ENCODE results near the gene IL1RAP.
"Not testable (repeated sequence)": the region's sequence is repeated elsewhere in the genome, so short reads cannot be mapped to it uniquely, and the experiment has no call there.

IL1RAP gene

DNA sequence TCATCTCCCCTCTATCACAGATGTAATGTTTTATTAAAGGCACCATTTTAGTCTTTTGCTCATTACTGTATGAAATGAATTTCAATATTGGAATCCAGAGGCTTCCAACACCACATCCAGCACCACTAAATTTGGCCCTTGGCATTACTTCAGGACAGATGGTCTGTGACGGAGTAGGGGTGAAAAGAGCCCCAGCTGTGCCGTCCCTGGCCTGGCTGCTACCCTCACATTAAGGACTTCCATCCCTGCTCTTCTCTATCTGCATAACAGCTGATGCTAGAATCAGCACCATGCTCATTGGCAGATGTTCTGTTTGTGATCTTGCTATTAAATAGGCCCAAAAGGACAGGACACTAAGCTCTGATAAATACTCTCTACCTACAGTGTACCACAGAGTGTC, 152.9 kb downstream of the IL1RAP start:
- DNase-seq (ENCODE audit: low read depth) = no peak

- DNase-seq (ENCODE audit: low read depth) = no peak
Measured at GRCh38 chr3:190671658-190672057, 157.8 kb downstream of the IL1RAP start.

DNA sequence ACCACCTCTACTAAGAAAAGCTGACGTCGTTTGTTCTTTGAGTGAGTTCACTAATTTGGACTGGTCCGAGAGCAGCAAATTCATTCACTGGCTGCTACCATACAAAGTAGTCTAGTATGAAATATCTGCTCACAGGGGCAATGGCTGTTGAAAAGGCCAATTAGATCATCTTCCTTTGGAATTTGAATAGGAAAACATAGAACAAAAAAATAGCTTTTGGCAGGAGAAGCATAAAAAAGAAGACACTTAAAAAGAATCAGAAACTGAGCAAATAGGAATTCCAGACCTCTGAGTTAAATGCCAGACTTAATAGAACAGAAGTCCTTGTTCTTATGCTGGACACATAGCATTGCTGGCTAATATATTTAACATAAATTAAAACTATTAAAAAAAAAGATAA, 159.3 kb downstream of the IL1RAP start:
- no peak for DNase-seq (ENCODE audit: low read depth)

DNA sequence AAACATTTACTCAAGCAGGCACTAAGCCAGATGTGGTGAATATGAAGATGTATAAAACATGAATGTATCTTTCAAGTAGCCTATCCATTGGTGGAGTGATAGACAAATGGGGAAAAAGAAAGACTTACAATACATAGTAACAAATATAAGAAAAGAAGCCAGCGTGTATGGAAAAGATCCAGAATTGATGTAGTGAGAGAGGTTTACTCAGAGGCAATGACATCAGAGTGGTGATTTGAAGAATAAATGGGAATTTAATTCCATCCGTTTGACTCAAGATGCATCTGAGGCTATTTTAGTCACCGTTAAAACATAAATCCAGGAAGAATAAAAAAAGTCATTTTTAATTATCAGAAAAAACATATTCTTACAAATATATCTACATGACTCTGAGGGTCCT, 162.6 kb downstream of the IL1RAP start:
- no peak for DNase-seq (ENCODE audit: low read depth)

DNA sequence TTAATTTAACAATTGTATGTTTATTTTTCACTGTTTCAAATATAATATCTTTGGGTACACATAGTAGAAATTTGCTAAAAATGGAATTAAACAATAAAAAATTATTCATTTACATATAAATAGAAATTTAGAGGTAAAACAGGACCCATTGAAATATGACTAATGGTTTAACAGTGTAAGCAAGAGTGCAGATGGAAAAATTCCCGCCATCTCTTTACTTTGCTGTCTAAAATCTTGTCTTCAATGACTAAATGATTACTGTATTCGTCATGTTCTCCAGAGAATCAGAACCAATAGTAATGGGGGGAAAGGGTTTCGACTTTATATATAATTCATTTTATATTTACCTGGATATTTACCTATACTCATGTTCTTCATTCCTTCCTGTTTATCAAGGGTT, 163.1 kb downstream of the IL1RAP start:
- DNase-seq (ENCODE audit: low read depth) = no peak

DNA sequence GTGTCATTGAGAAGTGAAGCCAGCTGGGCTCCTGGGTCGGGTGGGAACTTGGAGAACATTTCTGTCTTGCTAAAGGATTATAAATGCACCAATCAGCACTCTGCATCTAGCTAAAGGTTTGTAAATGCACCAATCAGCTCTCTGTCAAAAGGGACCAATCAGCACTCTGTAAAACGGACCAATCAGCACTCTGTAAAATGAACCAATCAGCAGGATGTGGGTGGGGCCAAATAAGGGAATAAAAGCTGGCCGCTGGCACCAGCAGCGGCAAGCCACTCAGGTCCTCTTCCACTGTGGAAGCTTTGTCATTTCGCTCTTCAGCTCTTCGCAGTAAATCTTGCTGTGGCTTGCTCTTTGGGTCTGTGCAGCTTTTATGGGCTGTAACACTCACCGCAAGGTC, 164.0 kb downstream of the IL1RAP start:
- DNase-seq (ENCODE audit: low read depth) = not testable (repeated sequence)

DNA sequence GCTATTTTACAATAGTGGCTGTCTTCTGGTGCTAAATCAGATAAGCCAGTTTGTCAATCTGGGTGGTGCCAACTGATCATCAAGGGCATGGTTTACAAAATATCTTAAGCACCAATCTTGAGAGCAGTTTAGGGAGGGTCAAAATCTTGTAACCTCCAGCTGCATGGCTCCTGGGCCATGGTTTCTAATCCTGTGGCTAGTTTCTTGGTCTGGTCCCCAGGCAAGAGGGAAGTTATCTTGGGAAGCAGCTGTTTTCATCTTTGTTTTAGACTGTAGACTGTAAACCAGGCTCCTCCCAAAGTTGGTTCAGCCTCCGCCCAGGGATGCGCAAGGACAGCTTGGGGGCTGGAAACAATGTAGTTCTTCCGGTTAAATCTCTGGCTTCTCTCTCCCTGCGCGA, 166.8 kb downstream of the IL1RAP start:
- DNase-seq (ENCODE audit: low read depth) = no peak

DNA sequence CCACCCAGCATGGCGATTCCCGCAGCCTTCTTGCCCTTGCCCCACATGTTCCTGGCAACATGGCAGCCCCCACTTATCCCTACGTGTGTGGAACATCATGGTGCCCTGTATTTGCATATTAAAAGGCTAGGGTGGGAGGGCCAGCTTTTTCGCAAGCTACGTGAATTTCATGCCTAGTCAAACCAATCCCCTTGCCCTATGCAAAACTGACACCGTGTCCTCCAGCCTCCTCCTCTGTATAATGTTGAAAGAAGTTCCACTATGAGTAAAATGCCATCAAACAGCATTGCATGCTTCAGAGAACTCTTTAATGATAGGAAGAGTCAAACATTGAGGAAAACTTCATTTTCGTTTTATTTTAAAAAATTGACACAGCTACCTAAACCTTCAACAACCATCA, 170.9 kb downstream of the IL1RAP start:
- DNase-seq (ENCODE audit: low read depth) = no peak

DNA sequence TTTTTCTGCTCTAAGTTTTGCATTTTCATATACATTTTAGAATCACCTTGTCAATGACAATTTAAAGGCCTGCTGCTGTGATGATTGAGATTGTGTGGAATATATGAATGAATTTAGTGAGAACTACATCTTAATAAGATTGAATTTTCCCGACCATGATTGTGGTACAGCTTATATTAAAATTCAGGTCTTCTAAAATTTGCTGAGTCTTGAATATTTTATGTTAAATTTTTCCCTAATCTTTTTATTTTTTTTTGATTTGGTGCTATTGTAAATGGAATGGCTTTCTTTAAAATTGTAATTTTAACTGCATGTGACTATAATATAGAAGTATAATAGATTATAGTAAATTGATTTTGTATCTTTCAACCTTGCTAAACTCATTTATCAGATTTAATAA, 172.1 kb downstream of the IL1RAP start:
- no peak for DNase-seq (ENCODE audit: low read depth)

DNA sequence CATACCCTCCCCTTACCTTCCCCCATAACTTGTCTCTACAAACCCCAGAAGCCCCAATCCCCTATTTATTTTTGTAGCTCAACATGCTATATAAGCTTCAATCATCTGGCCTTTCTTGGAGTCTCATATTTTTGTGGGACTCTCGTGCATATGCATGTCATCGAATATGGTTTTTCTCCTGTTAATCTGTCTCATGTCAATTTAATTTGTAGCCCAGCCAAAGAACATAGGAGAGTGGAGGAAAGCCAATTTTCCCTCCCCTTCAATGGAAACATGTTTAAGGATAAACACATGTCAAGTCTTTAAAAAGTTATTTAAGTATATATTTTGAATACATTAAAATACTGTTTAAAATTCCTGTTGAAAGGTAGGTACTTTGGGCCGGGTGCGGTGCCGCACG, 176.4 kb downstream of the IL1RAP start:
- no peak for DNase-seq (ENCODE audit: low read depth)

- DNase-seq (ENCODE audit: low read depth) = no peak
Measured at GRCh38 chr3:190692256-190692655, 178.4 kb downstream of the IL1RAP start.

DNA sequence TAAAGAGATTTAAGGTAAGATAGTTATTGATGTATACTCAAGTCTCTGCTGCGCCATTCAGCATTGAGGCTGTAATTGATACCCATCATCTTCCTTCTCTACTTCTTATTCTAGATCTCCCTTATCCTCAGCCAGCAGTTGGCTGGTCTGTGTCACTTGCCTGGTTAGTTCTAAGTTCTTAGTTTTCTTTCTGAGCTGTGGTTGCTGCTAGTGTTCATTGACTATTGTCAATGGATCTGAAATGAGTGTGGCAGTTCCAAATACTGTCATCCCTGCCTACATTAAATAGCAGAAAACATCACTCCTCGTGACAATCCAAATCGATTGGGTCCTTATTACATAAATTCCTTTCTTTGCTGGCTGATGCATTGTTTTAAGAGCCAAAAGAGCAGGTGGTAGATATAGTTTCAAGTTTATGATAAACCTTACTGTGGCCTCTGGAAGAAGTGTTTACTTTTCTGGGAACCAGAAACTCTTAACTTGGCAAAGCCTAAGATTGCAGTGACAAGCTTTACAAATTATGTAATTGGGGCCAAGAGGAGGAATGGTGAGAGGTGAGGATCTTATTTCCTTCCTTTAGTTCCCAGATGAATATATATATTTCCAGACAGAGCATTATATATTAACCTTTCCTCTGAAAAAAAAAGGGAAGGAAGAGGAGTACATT, 180.6 kb downstream of the IL1RAP start:
- DNase-seq (ENCODE audit: low read depth) = no peak

- no peak for DNase-seq (ENCODE audit: low read depth)
Measured at GRCh38 chr3:190695225-190695624, 181.3 kb downstream of the IL1RAP start.

GRCh38 chr3:190695994-190696393, 182.1 kb downstream of the IL1RAP start:
- no peak for DNase-seq (ENCODE audit: low read depth)

DNA sequence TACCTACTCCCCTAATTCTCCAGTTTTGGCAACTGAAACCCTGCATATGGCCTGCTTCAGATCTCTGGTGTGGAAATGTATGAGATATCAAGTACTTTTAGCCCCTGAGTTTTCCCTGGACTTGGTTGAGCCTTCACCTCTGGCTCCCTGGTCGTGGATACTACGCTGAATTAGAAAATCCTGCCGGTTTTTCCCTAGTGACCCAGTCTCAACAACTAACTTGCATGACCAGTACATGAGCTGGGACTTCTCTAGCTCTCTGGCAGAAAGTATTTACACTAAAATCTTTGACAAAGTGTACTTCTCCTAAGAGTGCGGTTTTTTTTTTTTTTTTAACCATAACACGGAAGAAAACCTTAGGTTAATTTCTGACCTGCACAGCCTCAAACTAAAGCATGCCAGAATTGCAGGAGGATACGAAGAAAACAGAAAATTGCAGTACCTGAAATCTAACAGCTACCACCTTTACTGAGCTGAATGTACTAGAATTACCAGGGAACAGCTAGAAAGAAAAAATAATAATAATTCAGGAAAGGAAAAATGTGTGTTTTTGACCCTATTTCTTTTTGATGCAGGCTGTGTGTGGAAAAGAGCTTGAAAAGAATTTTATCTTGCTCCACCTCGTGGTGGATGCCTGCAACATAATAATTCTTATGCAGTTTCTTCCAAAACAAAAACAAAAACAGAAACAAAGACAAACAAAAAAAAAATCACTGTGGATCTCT, 183.1 kb downstream of the IL1RAP start:
- DNase-seq (ENCODE audit: low read depth) = no peak

- no peak for DNase-seq (ENCODE audit: low read depth)
Measured at GRCh38 chr3:190697502-190697830, 183.6 kb downstream of the IL1RAP start.

DNA sequence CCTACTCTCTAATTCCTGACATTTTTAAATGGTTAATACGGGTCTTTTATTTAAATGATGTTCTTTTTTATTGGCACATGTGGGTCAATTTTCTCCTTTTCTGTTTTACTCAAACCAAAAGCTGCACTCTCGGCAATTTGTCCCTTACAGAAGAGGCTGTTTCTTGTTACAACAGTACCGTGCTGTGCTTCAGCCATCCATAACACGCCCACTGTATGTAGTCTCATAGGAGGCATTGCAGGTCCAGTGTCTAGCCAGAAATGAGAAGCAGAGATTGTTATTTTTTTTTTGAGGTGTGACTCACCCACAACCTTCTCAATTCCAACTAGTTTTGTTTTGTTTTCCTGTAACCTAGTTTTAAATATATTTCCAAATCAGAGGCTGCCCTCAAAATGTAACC, 184.0 kb downstream of the IL1RAP start:
- DNase-seq (ENCODE audit: low read depth) = no peak

DNA sequence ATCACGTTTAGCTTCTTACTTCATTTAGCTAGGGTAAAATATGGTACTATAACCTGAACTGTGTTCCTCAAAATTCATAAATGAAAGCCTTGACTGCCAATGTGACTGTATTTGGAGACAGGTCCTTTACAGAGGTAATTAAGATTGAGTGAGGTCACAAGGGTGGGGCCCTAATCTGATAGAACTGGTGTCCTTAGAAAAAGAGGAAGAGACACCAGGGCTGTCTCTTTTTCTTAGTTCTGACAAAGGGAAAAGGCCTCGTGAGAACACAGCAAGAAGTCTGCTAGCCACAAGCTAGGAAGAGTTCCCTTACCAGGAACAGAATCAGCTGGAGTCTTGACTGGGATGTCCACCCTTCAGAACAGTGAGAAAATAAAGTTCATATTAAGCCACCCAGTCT, 185.9 kb downstream of the IL1RAP start:
- no peak for DNase-seq (ENCODE audit: low read depth)

DNA sequence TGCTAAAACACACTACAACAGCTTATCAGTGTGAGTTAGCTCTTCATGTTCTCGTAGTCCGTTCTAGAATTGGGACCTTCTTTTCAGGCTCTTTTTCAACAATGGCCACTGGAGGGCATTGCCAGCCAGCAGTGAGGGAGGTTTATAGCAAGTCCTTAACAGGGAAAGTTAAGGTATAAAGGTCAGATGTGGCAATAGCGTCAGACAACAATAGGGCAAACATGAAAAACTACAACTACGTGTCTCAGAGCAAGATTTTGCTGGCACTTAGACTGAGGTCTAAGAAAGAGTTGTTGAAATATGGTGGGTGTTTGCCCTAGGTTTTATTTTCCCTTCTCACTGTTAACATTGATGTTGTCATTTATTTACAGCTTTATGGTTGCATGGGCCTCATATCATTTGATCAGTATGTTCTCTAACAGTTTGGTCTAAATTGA, 187.2 kb downstream of the IL1RAP start:
- DNase-seq (ENCODE audit: low read depth) = no peak

GRCh38 chr3:190706582-190706981, 192.7 kb downstream of the IL1RAP start:
- DNase-seq (ENCODE audit: low read depth) = no peak

Measured in T follicular helper cell (primary cell).